ENCODE measurements around the gene MOSPD3.

Gene MOSPD3

GRCh38 chr7:100589341-100589947 lies 22.9 kb upstream of the MOSPD3 start:
- no peak for ATAC-seq
- TF ChIP-seq POU6F1 (CRISPR knock-in tag; IDR thresholded peaks at IDR 0.05; ENCODE audit: borderline replicate concordance, low read depth) (no peak), GLIS3 (CRISPR knock-in tag; IDR thresholded peaks at IDR 0.05) (no peak), CSDC2 (CRISPR knock-in tag; IDR thresholded peaks at IDR 0.05) (no peak), SNAI2 (CRISPR knock-in tag; IDR thresholded peaks at IDR 0.05) (no peak), ZC3H10 (CRISPR knock-in tag; IDR thresholded peaks at IDR 0.05) (no peak), RARB (CRISPR knock-in tag; IDR thresholded peaks at IDR 0.05) (no peak), ZNF70 (CRISPR knock-in tag; IDR thresholded peaks at IDR 0.05) (no peak), ZNF565 (CRISPR knock-in tag; conservative IDR thresholded peaks at IDR 0.05; ENCODE audit: low read depth) (no peak), ZFP3 (CRISPR knock-in tag; IDR thresholded peaks at IDR 0.05) (no peak), PPARA (CRISPR knock-in tag; IDR thresholded peaks at IDR 0.05; ENCODE audit: borderline replicate concordance) (no peak), ZNF8 (CRISPR knock-in tag; IDR thresholded peaks at IDR 0.05) (no peak), TOX (CRISPR knock-in tag; IDR thresholded peaks at IDR 0.05; ENCODE audit: borderline replicate concordance) (no peak), ESRRG (CRISPR knock-in tag; IDR thresholded peaks at IDR 0.05) (no peak), ZFP30 (CRISPR knock-in tag; IDR thresholded peaks at IDR 0.05) (no peak)
- TF ChIP-seq, protein P1, sequence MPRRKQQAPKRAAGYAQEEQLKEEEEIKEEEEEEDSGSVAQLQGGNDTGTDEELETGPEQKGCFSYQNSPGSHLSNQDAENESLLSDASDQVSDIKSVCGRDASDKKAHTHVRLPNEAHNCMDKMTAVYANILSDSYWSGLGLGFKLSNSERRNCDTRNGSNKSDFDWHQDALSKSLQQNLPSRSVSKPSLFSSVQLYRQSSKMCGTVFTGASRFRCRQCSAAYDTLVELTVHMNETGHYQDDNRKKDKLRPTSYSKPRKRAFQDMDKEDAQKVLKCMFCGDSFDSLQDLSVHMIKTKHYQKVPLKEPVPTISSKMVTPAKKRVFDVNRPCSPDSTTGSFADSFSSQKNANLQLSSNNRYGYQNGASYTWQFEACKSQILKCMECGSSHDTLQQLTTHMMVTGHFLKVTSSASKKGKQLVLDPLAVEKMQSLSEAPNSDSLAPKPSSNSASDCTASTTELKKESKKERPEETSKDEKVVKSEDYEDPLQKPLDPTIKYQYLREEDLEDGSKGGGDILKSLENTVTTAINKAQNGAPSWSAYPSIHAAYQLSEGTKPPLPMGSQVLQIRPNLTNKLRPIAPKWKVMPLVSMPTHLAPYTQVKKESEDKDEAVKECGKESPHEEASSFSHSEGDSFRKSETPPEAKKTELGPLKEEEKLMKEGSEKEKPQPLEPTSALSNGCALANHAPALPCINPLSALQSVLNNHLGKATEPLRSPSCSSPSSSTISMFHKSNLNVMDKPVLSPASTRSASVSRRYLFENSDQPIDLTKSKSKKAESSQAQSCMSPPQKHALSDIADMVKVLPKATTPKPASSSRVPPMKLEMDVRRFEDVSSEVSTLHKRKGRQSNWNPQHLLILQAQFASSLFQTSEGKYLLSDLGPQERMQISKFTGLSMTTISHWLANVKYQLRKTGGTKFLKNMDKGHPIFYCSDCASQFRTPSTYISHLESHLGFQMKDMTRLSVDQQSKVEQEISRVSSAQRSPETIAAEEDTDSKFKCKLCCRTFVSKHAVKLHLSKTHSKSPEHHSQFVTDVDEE (CRISPR knock-in tag; IDR thresholded peaks at IDR 0.05) = no peak
- TF ChIP-seq, protein P2, sequence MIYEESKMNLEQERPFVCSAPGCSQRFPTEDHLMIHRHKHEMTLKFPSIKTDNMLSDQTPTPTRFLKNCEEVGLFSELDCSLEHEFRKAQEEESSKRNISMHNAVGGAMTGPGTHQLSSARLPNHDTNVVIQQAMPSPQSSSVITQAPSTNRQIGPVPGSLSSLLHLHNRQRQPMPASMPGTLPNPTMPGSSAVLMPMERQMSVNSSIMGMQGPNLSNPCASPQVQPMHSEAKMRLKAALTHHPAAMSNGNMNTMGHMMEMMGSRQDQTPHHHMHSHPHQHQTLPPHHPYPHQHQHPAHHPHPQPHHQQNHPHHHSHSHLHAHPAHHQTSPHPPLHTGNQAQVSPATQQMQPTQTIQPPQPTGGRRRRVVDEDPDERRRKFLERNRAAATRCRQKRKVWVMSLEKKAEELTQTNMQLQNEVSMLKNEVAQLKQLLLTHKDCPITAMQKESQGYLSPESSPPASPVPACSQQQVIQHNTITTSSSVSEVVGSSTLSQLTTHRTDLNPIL (CRISPR knock-in tag; IDR thresholded peaks at IDR 0.05; ENCODE audit: low read depth) = no peak

- TF ChIP-seq ESRRG (CRISPR knock-in tag; IDR thresholded peaks at IDR 0.05) (no peak), OSR1 (CRISPR knock-in tag; IDR thresholded peaks at IDR 0.05) (no peak), TOX (CRISPR knock-in tag; IDR thresholded peaks at IDR 0.05; ENCODE audit: borderline replicate concordance) (no peak), ZNF8 (CRISPR knock-in tag; IDR thresholded peaks at IDR 0.05) (no peak), POU6F1 (CRISPR knock-in tag; IDR thresholded peaks at IDR 0.05; ENCODE audit: borderline replicate concordance, low read depth) (no peak), ZFP3 (CRISPR knock-in tag; IDR thresholded peaks at IDR 0.05) (no peak), TCF4 (CRISPR knock-in tag; IDR thresholded peaks at IDR 0.05; ENCODE audit: borderline replicate concordance) (no peak), ZNF565 (CRISPR knock-in tag; conservative IDR thresholded peaks at IDR 0.05; ENCODE audit: low read depth) (no peak), RARB (CRISPR knock-in tag; IDR thresholded peaks at IDR 0.05) (no peak)
- TF ChIP-seq, protein P1 (CRISPR knock-in tag; IDR thresholded peaks at IDR 0.05) = no peak
- TF ChIP-seq, protein P3, sequence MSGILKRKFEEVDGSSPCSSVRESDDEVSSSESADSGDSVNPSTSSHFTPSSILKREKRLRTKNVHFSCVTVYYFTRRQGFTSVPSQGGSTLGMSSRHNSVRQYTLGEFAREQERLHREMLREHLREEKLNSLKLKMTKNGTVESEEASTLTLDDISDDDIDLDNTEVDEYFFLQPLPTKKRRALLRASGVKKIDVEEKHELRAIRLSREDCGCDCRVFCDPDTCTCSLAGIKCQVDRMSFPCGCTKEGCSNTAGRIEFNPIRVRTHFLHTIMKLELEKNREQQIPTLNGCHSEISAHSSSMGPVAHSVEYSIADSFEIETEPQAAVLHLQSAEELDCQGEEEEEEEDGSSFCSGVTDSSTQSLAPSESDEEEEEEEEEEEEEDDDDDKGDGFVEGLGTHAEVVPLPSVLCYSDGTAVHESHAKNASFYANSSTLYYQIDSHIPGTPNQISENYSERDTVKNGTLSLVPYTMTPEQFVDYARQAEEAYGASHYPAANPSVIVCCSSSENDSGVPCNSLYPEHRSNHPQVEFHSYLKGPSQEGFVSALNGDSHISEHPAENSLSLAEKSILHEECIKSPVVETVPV (CRISPR knock-in tag; IDR thresholded peaks at IDR 0.05) = no peak
- TF ChIP-seq, protein P2 (CRISPR knock-in tag; IDR thresholded peaks at IDR 0.05; ENCODE audit: low read depth) = no peak
Measured at GRCh38 chr7:100590077-100590737, 22.1 kb upstream of the MOSPD3 start.

More at GRCh38 chr7:100590077-100590737, 22.1 kb upstream of the MOSPD3 start:
- ATAC-seq = no peak

Measured in SK-N-SH treated with all-trans-retinoic acid at 6 μM for 48 hours (cell line).